Astrocyte (in vitro differentiated cells and primary cell): ENCODE measurements around the gene TRIB2.

Experiments used
- CTCF ChIP-seq: IDR thresholded peaks from 2 replicates; pipeline ENCODE4 v1.5.1; 2011; ENCODE audit warnings: low read depth, mild to moderate bottlenecking, inconsistent platforms, low read length, moderate library complexity; ENCODE audit not compliant: insufficient read depth
- EZH2 ChIP-seq: IDR thresholded peaks from 2 replicates; pipeline ENCODE4 v1.6.1; 2012; ENCODE audit warnings: mild to moderate bottlenecking, low read length, inconsistent platforms; ENCODE audit not compliant: insufficient read depth

DNA sequence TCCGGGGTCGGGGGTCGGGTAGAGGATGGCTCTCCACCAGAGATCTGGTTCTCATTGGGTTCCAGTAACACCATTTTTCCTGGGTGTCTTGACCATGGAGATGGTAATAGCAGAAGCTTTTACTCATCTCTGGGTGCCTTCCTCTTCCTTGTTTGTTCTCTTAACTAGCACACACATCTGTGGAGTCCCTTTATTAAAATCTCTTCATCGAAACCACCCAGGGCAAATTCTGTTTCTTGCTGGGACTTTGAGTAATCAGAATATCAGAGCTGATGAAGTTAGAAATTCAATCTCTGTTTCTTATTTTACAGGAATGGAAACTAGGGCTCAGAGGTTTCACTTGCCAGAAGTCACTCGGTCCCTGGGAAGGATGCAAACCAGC lies 15.0 kb upstream of the TRIB2 start:
- no peak for TF ChIP-seq EZH2
- no peak for TF ChIP-seq CTCF
